C4-2B (cell line): ENCODE results near the gene TAF11L7.
"Not testable (repeated sequence)": the region's sequence is repeated elsewhere in the genome, so short reads cannot be mapped to it uniquely, and the experiment has no call there.

Experiments
- H3K27ac ChIP-seq: fragments of 450-650 bp; 2 replicates; pipeline ENCODE4 v1.5.1; 2017
- CTCF ChIP-seq: fragments of 450-650 bp; conservative IDR thresholded peaks from 2 replicates; pipeline ENCODE4 v1.5.1; 2017; ENCODE audit warnings: mild to moderate bottlenecking
- ZFX ChIP-seq: fragments of 450-650 bp; IDR thresholded peaks from 2 replicates; pipeline ENCODE4 v1.6.1; 2017

TAF11L7 gene

GRCh38 chr5:17585658-17586057 lies at the start of gene TAF11L7:
TAF11L7 (minus strand) TSS chr5:17585758.
- not testable (repeated sequence) for H3K27ac ChIP-seq

- TF ChIP-seq ZFX = no peak
- TF ChIP-seq CTCF = no peak
- no peak within 1 kb of the TSS for H3K27ac ChIP-seq
Observed at GRCh38 chr5:17634160-17634559, 48.6 kb upstream of the TAF11L7 start, which contains the start of gene TAF11L14. TAF11L14 (plus strand) TSS chr5:17634460.

- H3K27ac ChIP-seq = not testable (repeated sequence)
Observed at GRCh38 chr5:17631788-17632187, 46.2 kb upstream of the TAF11L7 start, which contains the start of gene TAF11L13. TAF11L13 (plus strand) TSS chr5:17632088.

GRCh38 chr5:17625686-17626085 lies 40.1 kb upstream of the TAF11L7 start:
- H3K27ac ChIP-seq = no peak overlapping the region
- TF ChIP-seq ZFX (no peak), CTCF (no peak)

- no peak overlapping the region for H3K27ac ChIP-seq
- TF ChIP-seq CTCF = peak; percentile 67
- no peak for TF ChIP-seq ZFX
Observed at GRCh38 chr5:17620627-17621026, 35.1 kb upstream of the TAF11L7 start.

GRCh38 chr5:17619354-17619753 lies 33.8 kb upstream of the TAF11L7 start:
- no peak overlapping the region for H3K27ac ChIP-seq

GRCh38 chr5:17614872-17615605 lies 29.5 kb upstream of the TAF11L7 start:
- TF ChIP-seq ZFX (no peak), CTCF (no peak)

More at GRCh38 chr5:17619354-17619753, 33.8 kb upstream of the TAF11L7 start:
- TF ChIP-seq CTCF (no peak), ZFX (no peak)

GRCh38 chr5:17610092-17610491 lies 24.5 kb upstream of the TAF11L7 start, which contains the start of gene TAF11L12:
TAF11L12 (plus strand) TSS chr5:17610392.
- H3K27ac ChIP-seq = not testable (repeated sequence)

More at GRCh38 chr5:17614872-17615605, 29.5 kb upstream of the TAF11L7 start:
- H3K27ac ChIP-seq = no peak overlapping the region

GRCh38 chr5:17607461-17607860 lies 21.9 kb upstream of the TAF11L7 start:
- not testable (repeated sequence) for H3K27ac ChIP-seq
